GM23338 (cell line): ENCODE results near the gene CD1E.

Experiments
- CREB1 ChIP-seq: fragments of 250-450 bp; sonication (Bioruptor Pico); IDR thresholded peaks from 2 replicates; pipeline ENCODE4 v1.5.0; 2020; ENCODE audit warnings: low read depth, mild to moderate bottlenecking, moderate library complexity
- EZH2 ChIP-seq: fragments of 200-600 bp; sonication (generic); IDR thresholded peaks from one replicate; pipeline ENCODE4 v1.8.0; 2017; ENCODE audit warnings: antibody characterized with exemption, mild to moderate bottlenecking, low read depth; ENCODE audit not compliant: unreplicated experiment
- EZH2phosphoT487 ChIP-seq: fragments of 200-600 bp; sonication (generic); IDR thresholded peaks from one replicate; pipeline ENCODE4 v1.8.1; 2018; ENCODE audit warnings: antibody characterized with exemption; ENCODE audit not compliant: unreplicated experiment
- JUNB ChIP-seq: IDR thresholded peaks from one replicate; pipeline ENCODE4 v1.6.1; 2016; ENCODE audit warnings: antibody characterized with exemption; ENCODE audit not compliant: unreplicated experiment
- POLR2AphosphoS5 ChIP-seq: IDR thresholded peaks from 2 replicates; pipeline ENCODE4 v1.6.1; 2016; ENCODE audit warnings: antibody characterized with exemption, low read depth
- ZNF114 ChIP-seq: fragments of 250-450 bp; sonication (Bioruptor Pico); IDR thresholded peaks from 2 replicates; pipeline ENCODE4 v1.5.0; 2020; ENCODE audit warnings: mild to moderate bottlenecking, moderate library complexity
- ZNF331 ChIP-seq: fragments of 250-450 bp; sonication (Bioruptor Pico); IDR thresholded peaks from 2 replicates; pipeline ENCODE4 v1.5.0; 2020; ENCODE audit warnings: low read depth, mild to moderate bottlenecking, moderate library complexity
- TF ChIP-seq, protein P1 (sequence below), 2 experiments: fragments of 200-600 bp in 1 of 2; sonication (generic) in 1 of 2; conservative IDR thresholded peaks; 2 replicates each; pipeline versions ENCODE4 v1.5.1 to v1.6.1; 2016 to 2017; ENCODE audit warnings: antibody characterized with exemption in 2 of 2, low read depth in 2 of 2, mild to moderate bottlenecking in 2 of 2, moderate library complexity in 1 of 2
- TF ChIP-seq, protein P2 (sequence below): IDR thresholded peaks from one replicate; pipeline ENCODE4 v1.6.1; 2018; ENCODE audit warnings: antibody characterized with exemption; ENCODE audit not compliant: unreplicated experiment
- TF ChIP-seq, protein P3 (sequence below): IDR thresholded peaks from 2 replicates; pipeline ENCODE4 v1.6.1; 2016; ENCODE audit warnings: antibody characterized with exemption

DNA sequence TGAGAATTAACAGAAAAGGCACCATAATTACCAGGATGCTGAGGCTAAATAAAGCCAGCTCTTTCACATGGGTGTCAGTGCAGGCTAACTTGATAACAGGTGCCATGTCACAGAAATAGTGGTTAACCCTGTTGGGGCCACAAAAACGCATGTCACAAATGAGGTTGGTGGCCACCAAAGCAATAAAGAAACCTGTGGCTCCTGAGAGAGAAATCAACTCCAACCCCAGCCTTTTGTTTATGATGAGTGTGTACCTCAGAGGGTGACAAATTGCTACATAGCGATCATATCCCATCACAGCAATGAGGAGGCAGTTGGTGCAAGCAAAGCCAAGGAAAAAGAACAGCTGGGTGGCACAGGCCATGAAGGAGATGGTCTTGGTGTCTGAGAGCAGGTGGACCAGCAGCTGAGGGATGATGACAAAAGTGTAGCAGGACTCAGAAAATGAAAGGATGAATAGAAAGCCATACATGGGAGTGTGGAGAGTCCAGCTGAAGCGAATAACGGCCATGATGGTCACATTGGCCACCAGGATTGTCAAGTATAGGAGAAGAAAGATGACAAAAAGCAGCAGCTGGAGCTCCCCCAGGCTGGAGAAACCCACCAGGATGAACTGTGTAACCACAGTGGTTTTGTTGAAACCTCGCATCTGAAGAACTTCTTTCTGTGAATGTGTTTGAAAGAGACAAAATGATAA lies 45.3 kb downstream of the CD1E start, which contains the start of gene OR10T2:
- TF ChIP-seq, protein P1, sequence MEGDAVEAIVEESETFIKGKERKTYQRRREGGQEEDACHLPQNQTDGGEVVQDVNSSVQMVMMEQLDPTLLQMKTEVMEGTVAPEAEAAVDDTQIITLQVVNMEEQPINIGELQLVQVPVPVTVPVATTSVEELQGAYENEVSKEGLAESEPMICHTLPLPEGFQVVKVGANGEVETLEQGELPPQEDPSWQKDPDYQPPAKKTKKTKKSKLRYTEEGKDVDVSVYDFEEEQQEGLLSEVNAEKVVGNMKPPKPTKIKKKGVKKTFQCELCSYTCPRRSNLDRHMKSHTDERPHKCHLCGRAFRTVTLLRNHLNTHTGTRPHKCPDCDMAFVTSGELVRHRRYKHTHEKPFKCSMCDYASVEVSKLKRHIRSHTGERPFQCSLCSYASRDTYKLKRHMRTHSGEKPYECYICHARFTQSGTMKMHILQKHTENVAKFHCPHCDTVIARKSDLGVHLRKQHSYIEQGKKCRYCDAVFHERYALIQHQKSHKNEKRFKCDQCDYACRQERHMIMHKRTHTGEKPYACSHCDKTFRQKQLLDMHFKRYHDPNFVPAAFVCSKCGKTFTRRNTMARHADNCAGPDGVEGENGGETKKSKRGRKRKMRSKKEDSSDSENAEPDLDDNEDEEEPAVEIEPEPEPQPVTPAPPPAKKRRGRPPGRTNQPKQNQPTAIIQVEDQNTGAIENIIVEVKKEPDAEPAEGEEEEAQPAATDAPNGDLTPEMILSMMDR (conservative IDR thresholded peaks at IDR 0.05; ENCODE audit: low read depth in 2 of 2) = no peak
- TF ChIP-seq, protein P2, sequence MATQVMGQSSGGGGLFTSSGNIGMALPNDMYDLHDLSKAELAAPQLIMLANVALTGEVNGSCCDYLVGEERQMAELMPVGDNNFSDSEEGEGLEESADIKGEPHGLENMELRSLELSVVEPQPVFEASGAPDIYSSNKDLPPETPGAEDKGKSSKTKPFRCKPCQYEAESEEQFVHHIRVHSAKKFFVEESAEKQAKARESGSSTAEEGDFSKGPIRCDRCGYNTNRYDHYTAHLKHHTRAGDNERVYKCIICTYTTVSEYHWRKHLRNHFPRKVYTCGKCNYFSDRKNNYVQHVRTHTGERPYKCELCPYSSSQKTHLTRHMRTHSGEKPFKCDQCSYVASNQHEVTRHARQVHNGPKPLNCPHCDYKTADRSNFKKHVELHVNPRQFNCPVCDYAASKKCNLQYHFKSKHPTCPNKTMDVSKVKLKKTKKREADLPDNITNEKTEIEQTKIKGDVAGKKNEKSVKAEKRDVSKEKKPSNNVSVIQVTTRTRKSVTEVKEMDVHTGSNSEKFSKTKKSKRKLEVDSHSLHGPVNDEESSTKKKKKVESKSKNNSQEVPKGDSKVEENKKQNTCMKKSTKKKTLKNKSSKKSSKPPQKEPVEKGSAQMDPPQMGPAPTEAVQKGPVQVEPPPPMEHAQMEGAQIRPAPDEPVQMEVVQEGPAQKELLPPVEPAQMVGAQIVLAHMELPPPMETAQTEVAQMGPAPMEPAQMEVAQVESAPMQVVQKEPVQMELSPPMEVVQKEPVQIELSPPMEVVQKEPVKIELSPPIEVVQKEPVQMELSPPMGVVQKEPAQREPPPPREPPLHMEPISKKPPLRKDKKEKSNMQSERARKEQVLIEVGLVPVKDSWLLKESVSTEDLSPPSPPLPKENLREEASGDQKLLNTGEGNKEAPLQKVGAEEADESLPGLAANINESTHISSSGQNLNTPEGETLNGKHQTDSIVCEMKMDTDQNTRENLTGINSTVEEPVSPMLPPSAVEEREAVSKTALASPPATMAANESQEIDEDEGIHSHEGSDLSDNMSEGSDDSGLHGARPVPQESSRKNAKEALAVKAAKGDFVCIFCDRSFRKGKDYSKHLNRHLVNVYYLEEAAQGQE = no peak
- no peak for TF ChIP-seq EZH2phosphoT487
- no peak for TF ChIP-seq EZH2
- TF ChIP-seq CREB1 (CRISPR knock-in tag) = no peak
- TF ChIP-seq POLR2AphosphoS5 = no peak
- no peak for TF ChIP-seq JUNB
- TF ChIP-seq, protein P3, sequence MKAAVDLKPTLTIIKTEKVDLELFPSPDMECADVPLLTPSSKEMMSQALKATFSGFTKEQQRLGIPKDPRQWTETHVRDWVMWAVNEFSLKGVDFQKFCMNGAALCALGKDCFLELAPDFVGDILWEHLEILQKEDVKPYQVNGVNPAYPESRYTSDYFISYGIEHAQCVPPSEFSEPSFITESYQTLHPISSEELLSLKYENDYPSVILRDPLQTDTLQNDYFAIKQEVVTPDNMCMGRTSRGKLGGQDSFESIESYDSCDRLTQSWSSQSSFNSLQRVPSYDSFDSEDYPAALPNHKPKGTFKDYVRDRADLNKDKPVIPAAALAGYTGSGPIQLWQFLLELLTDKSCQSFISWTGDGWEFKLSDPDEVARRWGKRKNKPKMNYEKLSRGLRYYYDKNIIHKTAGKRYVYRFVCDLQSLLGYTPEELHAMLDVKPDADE = no peak
- no peak for TF ChIP-seq ZNF331 (CRISPR knock-in tag)
- no peak for TF ChIP-seq ZNF114 (CRISPR knock-in tag)
